GM19455 (cell line): ENCODE data around the gene CKAP2L.
"Not testable (repeated sequence)": the region's sequence is repeated elsewhere in the genome, so short reads cannot be mapped to it uniquely, and the experiment has no call there.

Experiments used
- ATAC-seq: cut with Tn5 transposase; IDR thresholded peaks from one replicate; pipeline ENCODE4 v1.9.1; 2021; ENCODE audit not compliant: unreplicated experiment

CKAP2L gene

DNA sequence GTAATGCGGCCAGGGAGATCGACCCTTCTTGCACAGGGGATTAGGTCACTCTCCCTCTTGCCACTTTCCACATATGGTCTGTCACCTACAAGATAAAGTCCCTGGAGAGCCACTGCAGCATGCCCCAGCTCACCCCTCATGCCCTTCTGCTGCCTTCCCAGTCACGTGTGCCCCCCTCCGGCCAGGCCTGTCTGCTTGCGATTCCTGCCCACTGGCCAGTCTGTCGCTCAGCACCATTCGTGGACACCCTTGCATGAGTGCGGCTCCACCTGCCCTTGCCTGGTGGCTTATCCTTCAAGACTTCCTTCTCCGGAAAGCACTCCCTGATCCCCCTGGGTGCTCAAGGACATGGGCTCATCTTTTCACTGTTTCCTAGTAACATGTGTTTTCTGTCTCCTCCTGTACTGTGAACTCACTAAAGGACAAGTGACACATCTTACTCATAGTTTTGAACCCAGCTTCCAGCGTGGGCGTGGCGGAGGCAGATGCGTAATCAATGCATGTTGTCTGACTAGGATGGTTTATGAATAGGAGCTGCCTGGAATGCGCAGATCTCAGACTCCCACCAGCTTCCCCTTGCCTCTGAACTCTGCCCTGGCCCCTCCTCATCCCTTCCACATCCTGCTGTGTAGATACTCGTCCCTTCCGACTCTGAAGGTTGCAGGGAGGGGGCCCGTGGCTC lies 51.4 kb downstream of the CKAP2L start:
- no peak for ATAC-seq

DNA sequence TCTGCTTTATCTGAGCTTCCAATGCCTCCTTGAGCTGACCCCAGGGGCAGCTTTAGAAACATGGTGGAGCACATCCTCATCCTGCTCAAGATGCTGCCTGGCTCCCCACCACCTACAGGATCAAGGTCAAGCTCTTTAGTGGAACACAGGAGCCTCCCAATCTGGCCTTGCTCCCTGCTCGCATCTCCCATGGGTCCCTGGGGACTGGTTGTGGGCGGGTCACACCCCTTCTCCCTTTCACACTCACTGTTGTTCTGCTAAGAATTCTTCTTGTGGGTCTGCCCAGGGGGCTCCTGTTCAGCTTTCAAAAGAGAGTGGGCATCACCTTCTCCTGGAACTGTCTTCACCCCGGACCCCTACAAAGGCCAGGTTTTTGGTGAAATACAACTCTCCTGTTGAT lies 51.9 kb downstream of the CKAP2L start:
- no peak for ATAC-seq

DNA sequence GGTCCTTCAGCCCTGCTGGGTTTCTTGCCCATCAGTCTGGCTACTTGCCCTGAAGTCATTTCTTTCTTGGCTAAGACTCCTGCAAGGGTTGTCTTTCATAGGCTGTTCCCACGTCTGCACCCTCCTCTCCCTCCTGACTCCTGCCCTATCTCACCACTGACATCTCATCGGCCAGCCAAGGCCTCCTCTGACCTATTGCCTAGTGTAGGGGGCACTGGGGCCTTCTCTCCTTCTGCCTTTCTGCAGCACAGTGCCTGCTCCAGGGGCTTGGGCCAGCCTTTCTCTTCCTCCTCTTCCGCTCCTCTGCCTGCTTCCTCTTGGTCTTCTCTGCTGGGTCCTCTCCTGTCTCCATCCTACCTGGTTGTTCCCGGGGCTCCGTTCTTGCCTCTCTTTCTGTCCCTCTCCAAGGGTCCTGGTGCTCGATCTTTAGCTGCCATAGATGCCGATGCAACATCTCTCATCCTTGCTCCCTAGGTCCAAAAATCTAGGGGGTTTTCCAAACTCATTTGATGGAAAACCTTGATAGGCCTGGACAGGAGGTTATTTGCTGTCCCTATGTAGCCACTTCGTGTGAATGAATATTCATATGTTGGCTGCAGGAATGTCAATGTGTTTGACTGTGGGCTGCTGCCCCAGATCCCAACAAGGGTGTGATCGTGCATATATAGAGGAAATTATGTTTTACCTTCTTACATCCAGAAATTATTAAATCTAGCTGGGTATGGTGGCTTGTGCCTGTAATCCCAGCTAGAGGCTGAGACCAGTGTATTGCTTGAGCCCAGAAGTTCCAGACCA lies 53.3 kb downstream of the CKAP2L start:
- ATAC-seq, result no peak

DNA sequence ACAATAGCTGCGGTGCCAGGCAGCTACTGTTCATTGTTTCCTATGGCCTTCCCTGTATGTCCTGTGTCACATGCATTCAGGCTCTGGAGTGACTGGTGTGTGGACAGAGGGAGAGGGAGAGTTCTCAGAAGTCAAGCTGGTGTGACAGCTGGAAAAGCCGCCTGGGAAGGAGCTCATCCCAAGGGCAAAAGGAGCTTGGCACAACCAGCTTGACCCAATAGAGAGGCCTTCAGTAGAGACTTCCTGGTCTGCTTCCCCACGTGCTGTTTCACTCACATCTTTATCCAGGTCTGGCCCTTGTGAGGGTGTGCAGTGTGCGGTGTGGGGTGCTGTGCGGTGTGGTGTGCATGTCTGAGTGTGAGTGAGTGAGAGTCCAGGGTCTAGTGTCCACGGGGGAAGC lies 54.7 kb downstream of the CKAP2L start:
- no peak for ATAC-seq

DNA sequence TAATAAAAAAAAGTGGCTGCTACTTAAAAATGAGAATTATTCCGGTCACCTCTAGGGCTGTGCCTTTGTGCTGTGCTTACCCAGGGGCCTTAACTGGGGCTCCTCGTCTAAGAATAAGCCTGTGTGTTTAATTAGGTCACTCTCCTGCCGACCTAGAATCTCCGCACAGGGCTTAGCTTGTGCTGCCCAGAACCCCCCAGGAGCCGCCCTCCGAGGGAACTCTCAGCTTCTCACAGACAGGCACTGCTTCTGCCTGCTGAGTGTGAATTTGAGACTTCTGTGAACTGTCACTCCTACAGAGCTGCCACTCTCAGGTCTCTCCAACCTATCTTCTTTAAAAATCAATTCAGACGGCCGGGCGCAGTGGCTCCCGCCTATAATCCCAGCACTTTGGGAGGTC lies 55.4 kb downstream of the CKAP2L start:
- no peak for ATAC-seq

DNA sequence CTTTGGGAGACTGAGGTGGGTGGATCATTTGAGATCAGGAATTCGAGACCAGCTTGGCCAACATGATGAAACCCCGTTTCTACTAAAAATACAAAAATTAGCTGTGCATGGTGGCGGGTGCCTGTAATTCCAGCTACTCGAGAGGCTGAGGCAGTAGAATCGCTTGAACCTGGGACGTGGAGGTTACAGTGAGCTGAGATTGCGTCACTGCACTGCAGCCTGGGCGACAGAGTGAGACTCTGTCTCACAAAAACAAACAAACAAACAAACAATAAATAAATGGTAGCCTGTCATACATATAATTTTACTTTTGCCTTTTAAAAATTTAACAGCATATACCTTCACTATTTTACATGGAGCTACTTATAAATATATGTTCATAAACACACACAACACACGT lies 57.5 kb downstream of the CKAP2L start:
- not testable (repeated sequence) for ATAC-seq

DNA sequence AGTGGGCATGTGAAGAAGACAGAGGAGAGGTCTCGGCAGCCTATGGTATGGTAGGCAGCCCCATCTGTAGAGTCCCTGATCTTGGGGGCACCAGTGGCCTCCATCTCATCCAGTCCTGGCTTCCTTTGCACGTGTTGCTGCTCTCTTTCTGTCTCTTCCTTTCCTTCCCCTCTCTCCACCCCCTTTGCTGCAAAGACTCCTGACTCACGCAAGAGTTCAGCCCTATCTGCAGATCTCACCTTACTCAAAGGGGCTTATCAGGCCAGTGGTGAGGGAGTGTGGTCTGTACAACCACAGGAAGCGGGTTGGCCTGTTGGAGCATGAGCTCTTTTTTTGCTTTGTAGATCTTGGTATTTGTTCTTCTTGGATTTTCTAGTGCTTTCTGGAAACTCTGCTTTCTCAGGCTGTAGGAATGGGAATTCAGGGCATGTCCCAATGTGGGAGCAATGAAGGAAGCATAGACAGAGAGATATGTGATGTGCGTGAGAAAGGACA lies 58.2 kb downstream of the CKAP2L start:
- ATAC-seq, result no peak

DNA sequence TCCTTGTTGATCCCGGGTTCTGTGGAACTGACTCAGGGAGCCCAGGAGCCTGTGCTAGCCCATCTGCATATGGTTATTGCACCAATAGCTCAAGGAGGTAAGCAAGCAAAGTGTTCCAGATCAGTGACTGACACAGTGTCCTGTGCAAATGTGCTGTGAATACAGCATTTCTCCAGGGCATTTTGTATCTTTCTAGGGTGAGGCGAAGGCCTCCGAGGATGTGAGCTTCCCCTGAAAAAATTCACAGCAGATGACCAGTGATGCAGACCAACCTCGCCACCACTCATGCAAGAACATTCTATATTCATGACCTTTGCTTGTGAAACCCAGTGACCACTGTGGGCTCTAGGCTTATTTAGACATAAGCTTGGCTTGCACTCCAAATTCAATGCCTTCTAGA lies 58.8 kb downstream of the CKAP2L start:
- ATAC-seq, result no peak

DNA sequence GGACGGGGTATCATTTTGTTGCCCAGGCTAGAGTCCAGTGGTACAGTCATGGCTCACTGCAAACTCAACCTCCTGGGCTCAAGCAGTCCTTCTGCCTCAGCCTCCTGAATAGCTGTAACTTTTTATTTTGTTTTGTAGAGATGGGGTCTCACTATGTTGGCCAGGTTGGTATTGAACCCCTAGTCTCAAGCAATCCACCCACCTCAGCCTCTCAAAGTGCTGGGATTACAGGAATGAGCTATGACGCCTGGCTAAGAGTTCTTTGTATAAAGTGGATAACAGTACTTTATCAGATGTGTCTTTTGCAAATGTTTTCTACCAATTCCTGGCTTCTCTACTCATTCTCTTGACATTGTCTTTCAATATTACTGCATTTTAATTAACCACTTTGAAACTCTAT lies 60.7 kb downstream of the CKAP2L start:
- ATAC-seq, result no peak

DNA sequence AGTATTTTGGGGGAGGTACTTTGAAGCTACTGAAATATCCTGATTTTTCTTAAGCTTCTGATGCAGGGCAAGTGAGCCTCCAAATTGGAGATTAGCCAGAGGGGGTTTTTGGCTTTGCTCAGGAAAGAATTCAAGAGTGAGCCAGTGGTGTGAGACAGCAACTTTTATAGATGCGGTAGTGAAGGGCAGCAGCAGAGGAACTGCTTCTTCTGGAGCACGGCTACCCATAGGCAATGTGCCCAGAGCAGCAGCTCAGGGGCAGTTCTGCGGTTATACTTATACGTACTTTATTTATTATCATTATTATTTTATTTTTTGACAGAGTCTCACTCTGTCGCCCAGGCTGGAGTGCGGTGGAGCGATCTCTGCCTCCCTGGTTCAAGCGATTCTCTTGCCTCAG lies 63.4 kb downstream of the CKAP2L start:
- no peak for ATAC-seq

DNA sequence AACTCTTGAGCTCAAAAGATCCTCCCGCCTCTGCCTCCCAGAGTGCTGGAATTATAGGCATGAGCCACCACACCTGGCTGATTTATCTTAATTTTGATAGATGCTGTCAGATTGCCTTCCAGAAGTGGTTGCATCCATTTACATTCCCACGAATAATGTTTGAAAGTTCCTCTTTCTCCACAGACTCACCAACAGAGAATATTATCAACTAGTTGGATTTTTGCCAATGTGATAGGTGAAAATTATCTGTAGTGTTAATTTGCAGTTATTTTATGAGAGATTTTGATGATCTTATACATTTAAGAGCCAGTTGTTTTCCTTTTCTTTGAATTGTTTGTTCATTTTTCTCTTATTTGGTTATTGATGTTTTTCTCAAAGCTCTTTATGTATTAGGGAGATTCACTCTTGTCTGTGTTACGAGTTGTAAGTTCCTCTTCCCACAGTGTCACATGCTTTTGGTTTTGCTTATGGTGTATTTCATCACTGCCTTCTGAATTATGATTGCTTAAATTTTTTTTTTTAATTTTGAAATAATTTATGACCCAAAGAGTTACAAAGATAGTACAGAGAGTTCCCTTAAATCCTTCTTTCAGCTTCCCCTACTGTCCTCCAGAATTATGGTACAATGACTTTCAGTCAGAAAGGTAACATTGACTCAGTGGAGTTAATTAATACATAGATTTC lies 64.3 kb downstream of the CKAP2L start:
- no peak for ATAC-seq

DNA sequence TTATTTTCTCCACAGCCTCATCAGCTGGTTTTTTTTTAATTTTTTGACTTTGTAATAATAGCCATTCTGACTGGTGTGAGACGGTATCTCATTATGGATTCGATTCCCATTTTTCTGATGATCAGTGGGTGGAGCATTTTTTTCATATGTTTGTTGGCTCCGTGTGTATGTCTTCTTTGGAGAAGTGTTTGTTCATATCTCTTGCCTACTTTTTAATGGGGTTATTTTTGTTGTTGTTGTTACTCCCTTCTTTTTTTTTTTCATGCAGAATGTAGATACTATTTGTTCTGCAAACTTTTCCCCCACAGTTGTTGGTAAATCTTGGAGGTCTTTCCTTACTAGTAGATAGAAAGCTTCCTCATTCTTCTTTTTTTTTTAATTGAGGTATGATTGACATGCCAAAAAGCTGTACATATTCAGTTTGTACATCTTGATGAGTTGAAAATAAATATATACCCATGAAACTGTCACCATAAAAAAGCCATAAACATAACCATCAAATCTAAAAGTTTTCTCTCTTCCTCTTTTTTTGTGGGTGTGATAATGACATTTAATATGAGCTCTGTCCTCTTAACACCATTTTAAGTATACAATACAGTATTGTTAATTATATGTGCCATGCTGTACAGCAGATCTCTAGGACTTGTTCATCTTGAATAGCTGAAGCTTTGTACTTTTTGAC lies 65.4 kb downstream of the CKAP2L start:
- no peak for ATAC-seq

DNA sequence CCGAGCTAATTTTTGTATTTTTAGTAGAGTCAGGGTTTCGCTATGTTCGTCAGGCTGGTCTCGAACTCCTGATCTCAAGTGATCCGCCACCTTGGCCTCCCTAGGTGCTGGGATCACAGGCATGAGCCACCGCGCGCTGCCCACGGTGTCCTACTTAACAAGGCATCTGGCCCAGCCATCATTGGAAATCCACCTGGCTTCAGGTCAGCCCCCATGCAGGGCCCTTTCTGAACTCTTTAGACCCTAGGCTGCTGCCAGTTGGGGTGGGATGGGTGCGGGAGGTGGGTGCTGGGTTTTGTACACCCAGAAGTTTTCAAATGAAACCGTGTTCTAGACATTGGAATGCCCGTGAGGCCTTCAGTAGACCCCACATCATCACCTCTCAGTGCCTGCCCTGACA lies 70.2 kb downstream of the CKAP2L start:
- no peak for ATAC-seq

DNA sequence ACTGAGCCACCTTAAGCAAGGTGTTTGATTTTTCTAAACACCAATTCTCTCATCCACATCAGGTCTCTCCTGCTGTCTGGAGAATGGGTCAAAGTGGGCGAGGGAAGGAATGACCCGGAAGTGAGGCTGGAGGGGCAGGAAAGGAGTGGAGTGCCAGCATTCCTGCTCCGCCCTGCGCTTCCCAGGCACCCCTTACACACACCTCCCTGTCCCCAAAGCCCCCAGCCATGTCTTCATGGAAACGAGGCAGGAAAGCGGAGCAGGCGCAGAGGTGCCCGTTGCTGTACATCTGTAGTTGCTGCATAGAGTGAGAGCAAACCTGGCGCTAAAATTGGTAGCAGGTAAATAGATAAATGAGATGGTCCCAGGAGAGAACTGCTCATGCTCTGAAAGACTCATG lies 70.8 kb downstream of the CKAP2L start:
- ATAC-seq, result no peak

DNA sequence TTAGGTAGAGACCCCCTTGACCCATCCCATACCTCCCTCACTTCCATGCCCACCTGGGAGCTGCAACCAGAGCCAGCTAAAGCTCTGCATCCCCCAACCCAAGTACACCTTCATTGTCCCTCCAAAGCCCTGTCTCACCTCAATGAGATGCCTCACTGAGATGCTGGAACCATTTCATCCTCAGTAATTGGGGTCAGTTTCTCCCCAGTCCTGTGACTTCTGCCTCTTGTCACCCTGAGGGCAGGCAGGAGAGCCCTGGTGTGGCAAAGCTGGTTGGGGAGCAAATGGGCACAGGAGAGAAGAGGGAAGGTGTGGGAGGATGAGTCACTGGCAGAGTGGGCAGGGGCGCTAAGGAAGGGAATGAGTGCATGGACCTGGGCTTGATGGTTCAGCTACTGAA lies 71.5 kb downstream of the CKAP2L start:
- peak; percentile 13 for ATAC-seq

DNA sequence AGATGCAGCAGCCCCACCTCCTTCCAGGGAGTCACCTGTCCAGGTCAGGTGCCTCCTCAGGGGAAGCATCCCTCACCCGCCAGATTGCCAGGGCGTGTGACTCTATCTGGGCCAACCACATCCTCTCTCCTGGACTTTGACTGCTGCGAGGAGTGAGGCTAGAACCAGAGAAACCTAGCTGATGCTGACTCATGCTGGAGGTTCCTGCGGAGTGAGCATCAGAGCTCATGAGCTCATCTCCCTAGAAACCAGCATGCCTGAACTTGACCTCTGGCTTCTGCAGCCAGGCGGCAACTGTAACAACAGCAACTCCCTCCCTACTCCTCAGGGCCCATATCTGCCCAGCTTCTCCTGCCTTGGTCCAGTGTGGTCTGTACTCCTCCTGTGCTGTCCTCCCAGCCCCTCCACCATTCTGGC lies 71.9 kb downstream of the CKAP2L start:
- ATAC-seq, result peak; percentile 79

DNA sequence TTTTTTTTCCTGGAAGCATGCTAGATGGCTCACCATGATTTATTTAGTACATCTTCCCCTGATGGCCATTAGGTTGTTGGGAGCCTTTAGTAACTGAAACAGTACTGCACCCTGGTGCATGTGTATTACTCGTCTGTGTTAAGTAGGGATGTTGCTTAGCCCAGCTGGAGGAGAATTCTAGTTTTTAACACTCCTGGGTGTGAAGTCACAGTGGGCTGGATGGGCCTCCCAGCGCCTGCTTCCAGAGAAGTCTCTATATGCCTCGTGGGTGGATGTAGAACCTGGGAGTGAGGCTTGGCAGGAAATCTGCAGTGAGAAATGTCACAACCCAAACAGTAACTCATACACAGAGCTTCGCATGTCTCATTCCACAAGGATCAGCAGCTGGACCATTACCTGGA lies 72.5 kb downstream of the CKAP2L start:
- ATAC-seq, result no peak

DNA sequence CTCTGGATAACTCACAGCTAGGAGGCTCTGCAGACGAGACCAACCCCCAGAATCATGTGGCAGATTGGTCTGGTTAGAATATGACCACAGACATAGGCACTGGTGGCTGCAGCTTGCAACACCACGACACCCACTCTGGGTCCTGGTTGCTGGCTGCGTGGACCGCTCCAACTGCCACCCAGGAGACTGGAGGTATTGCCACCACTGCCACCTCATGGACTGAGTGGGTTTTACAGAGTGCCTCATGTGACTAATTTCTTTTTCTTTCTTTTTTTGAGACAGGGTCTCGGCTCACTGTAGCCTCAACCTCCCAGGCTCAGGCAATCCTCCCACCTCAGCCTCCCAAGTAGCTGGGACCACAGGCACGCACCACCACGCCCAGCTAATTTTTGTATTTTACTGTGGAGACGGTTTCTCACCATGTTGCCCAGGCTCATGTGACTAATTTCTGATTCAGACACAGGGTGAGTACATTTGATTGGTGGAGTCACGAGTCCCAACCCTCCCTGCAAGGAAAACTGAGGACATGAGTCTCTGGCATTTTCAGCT lies 73.5 kb downstream of the CKAP2L start:
- ATAC-seq, result no peak

DNA sequence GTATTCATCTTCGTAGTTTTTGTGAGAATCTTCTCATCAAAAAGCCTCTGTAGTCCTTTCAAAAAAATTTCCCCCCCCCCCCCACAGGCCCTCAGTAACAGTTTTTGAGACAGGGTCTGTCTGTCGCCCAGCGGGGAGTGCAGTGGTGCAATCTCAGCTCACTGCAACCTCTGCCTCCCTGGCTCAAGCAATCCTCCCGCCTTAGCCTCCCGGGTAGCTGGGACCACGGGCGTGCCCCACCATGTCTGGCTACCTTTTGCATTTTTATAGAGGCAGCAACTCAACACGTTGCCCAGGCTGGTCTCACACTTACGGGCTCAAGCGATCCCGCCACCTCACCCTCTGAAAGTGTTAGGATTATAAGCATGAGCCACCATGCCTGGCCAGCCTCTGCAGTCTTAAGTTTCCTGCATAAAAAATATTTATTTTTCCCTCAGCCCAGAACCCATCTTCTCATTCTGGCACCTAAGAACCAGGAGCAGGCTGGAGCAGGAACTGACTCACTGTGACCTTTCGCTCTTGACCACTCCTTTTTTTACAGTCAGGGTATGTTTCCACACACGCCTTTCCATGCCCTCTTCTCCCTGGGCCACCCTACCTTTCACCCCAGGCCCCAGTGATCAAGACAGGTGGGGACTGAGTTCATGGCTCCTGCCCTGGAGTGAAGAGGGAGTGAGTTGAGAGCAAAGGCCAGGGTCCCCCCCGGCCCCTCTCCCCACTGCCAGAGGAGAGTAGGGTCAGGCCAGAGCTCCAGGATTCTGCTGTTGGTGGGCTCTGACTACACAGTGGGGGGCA lies 76.1 kb downstream of the CKAP2L start:
- ATAC-seq, result no peak

DNA sequence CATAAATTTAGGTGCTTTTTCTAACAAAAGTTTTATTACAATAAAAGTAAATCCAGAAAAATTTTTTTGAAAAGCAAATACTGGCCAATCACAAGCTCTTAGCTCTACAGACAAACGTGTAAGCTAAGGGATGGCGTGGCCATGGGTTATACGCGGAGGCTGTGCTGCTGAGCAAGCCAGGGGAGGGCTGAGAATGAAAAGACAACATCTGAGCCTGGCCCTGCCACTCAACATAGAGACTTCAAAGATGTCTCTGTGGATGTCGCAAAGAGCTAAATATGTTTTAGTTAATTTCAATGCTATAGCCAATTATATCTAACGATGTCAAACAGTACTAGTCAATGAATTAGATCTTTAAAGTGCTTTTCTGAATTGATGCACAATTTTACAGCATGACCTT lies 76.9 kb downstream of the CKAP2L start:
- ATAC-seq, result no peak
